ENCODE data around the gene S100A4.

Gene S100A4

DNA sequence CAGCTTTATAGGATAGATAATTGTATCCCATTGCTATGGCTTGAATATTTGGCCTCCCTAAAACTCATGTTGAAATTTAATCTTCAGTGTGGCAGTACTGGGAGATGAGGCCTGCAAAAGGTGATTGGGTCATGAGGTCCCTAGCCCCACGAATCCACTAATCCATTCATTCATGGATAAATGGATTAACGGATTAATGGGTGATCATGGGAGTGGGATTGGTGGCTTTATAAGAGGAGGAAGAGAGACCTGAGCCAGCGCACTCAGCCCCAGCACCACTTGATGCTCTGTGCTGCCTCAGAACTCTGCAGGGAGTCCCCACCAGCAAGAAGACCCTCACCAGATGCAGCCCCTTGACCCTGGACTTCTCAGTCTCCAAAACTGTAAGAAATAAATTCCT lies 41.8 kb downstream of the S100A4 start:
- DNase-seq = no peak

DNA sequence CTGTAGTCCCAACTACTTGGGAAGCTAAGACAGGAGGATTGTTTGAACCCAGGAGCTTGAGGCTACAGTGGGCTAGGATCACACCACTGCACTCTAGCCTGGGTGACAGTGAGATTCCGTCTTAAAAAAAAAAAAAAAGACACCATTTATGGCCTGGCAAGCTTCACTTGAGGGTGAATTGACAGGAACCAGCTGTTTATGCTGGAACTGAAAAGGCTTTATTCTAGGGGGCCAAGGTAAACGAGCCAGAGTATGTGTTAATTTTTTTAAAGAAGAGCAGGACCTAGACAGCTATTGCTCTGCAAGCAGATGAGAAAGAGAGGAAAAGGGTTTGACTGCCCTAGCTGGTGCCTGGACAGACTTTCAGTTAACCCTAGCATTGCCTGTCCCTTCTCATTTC lies 46.9 kb downstream of the S100A4 start:
- DNase-seq = no peak

DNA sequence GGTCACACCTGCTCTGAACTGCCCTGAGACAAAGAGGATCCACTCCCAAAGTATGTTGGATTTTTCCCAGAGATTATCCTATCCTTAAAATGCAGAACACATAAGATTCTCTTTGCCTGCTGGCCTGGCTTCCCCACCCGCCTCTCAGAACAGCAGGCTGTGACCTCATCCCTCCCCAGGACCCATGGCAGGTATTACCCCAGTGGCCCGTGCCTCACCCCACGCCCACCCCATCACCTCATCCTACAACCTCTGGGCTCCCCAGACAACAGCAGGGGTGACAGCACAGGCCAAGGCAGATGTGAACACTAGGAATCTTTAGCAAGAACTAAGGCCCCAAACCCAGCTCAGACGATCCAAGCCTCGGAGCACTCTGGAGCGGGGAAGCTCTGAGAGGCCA lies 50.1 kb downstream of the S100A4 start:
- no peak for DNase-seq

DNA sequence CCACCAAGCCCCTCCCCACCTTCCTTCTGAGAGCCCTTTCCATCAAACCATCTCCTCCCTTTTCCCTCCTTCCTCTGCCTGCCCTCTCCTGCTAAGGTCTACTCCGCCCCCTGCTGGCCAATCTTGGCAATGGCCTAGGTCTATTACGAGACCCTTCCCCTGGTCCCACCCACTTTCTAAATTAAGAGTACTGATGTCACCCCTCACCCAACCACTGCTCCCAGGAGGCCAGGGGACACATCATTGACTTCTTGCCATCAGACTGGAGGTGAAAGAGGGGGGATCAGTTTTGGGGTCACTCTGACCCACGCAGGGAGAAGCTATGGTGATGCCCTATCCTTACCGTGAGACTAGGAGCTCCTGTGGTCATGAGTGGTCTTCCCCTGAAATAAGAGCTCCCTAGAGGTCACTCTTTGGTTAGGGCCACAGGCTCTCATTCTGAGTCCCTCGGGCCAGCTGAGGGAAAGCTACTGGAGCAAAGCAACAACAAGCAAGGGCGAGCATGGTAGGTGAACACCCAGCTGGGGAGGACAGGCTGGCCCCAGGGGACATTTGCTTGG lies 50.5 kb downstream of the S100A4 start:
- peak; percentile 80 for DNase-seq

Measured in T-helper 9 cell (primary cell).